ENCODE measurements around the gene LRRC63. TPM values are rescaled to one million over a fixed set of nuclear protein-coding genes. Genes with fewer than 3 reads are reported as not detected.

The LRRC63 gene
- total RNA-seq, 1 experiment from 2014 or later: not detected

GRCh38 chr13:46295491-46296114 is 83.9 kb downstream of the LRRC63 start:
- Histone ChIP-seq H3K4me1 (ENCODE audit: control insufficient read depth in 1 of 2, insufficient read depth in 2 of 2, low read length in 2 of 2) (peaks cover 0 to 6% of the 10 kb centered on the region in 2 experiments; a peak in 2 of 4 replicates), H3K27ac (ENCODE audit: low read depth, low read length) (no peak overlapping the region), H3K27me3 (ENCODE audit: insufficient read depth, low read length) (no peaks in the 10 kb centered on the region), H4K20me1 (ENCODE audit: insufficient read depth) (no peaks in the 10 kb centered on the region), H3K79me2 (ENCODE audit: insufficient read depth, low read length) (no peaks in the 10 kb centered on the region), H2AFZ (ENCODE audit: low read depth, low read length, poor library complexity, severe bottlenecking) (no peak overlapping the region), H3K9me2 (ENCODE audit: insufficient read depth) (no peaks in the 10 kb centered on the region), H3K4me3 (replicated peaks in 1 of 2; ENCODE audit: low read depth in 1 of 2, low read length in 2 of 2) (no peak overlapping the region), H3K9me3 (ENCODE audit: control insufficient read depth in 1 of 2, insufficient read depth in 1 of 2, low read depth in 1 of 2, low read length in 2 of 2) (no peaks in the 10 kb centered on the region), H3K9ac (ENCODE audit: low read length) (no peak overlapping the region), H3K4me2 (ENCODE audit: low read length) (no peak overlapping the region), H3K36me3 (ENCODE audit: control insufficient read depth in 1 of 2, insufficient read depth in 2 of 2, low read length in 2 of 2) (no peaks in the 10 kb centered on the region)
- ChIA-PET RAD21 (ENCODE audit: low non-redundant PET in 1 of 2, low total read pairs in 2 of 2, uncharacterized antibody in 2 of 2, unreplicated experiment in 2 of 2) (no interaction called here), POLR2A (interaction anchor here (1.1 kb wide), 1 partner anchor 17 kb away, joined by 3 read pairs; no protein-coding TSS in a partner anchor), CTCF (interaction anchor here (1.3 kb wide), 2 partner anchors 25 to 135 kb away, joined by 4 read pairs; no protein-coding TSS in a partner anchor)
- ATAC-seq (no peak), DNase-seq (ENCODE audit: low read depth, low spot score) (no peak)
- BruUV-seq (replicated peaks): no TSS peak
- no peak for TF ChIP-seq ZBTB33 (IDR thresholded peaks at IDR 0.05; ENCODE audit: extremely low read depth, insufficient replicate concordance, low read length)
- no peak for TF ChIP-seq POLR2AphosphoS5 (IDR thresholded peaks at IDR 0.05; ENCODE audit: low read depth, low read length)
- TF ChIP-seq SRF (IDR thresholded peaks at IDR 0.05; ENCODE audit: low read depth): no peak
- intact Hi-C loops (cut with micrococcal nuclease): no loop called here

GRCh38 chr13:46296115-46296822 is 84.5 kb downstream of the LRRC63 start:
- no peak for DNase-seq (ENCODE audit: low read depth, low spot score)
- Histone ChIP-seq H3K27ac (ENCODE audit: low read depth, low read length) (no peak overlapping the region), H3K9me2 (ENCODE audit: insufficient read depth) (no peaks in the 10 kb centered on the region), H3K4me1 (ENCODE audit: control insufficient read depth in 1 of 2, insufficient read depth in 2 of 2, low read length in 2 of 2) (peaks cover 0 to 6% of the 10 kb centered on the region in 2 experiments; a peak in 2 of 4 replicates), H3K4me2 (ENCODE audit: low read length) (no peak overlapping the region), H3K27me3 (ENCODE audit: insufficient read depth, low read length) (no peaks in the 10 kb centered on the region), H3K4me3 (replicated peaks in 1 of 2; ENCODE audit: low read depth in 1 of 2, low read length in 2 of 2) (no peak overlapping the region), H3K79me2 (ENCODE audit: insufficient read depth, low read length) (no peaks in the 10 kb centered on the region), H3K9ac (ENCODE audit: low read length) (no peak overlapping the region), H2AFZ (ENCODE audit: low read depth, low read length, poor library complexity, severe bottlenecking) (no peak overlapping the region), H3K9me3 (ENCODE audit: control insufficient read depth in 1 of 2, insufficient read depth in 1 of 2, low read depth in 1 of 2, low read length in 2 of 2) (no peaks in the 10 kb centered on the region), H4K20me1 (ENCODE audit: insufficient read depth) (no peaks in the 10 kb centered on the region), H3K36me3 (ENCODE audit: control insufficient read depth in 1 of 2, insufficient read depth in 2 of 2, low read length in 2 of 2) (no peaks in the 10 kb centered on the region)
- BruUV-seq (replicated peaks): no TSS peak
- ChIA-PET POLR2A (no interaction called here), CTCF (interaction anchor here (1.3 kb wide), 2 partner anchors 25 to 136 kb away, joined by 4 read pairs; no protein-coding TSS in a partner anchor), RAD21 (ENCODE audit: low non-redundant PET in 1 of 2, low total read pairs in 2 of 2, uncharacterized antibody in 2 of 2, unreplicated experiment in 2 of 2) (no interaction called here)
- TF ChIP-seq POLR2AphosphoS5 (IDR thresholded peaks at IDR 0.05; ENCODE audit: low read depth, low read length): no peak
- no peak for TF ChIP-seq ATF3 (IDR thresholded peaks at IDR 0.05)
- no peak for TF ChIP-seq SP1 (IDR thresholded peaks at IDR 0.05; ENCODE audit: low read depth)
- TF ChIP-seq EGR1 (IDR thresholded peaks at IDR 0.05; ENCODE audit: low read depth): no peak
- TF ChIP-seq CEBPB (IDR thresholded peaks at IDR 0.05; ENCODE audit: low read depth): peak; percentile 37; the same call in 1 of the 2 replicates
- no peak for TF ChIP-seq TCF7L2 (IDR thresholded peaks at IDR 0.05; ENCODE audit: borderline replicate concordance, extremely low read depth, insufficient read depth, insufficient read length)
- TF ChIP-seq CTCF (IDR thresholded peaks at IDR 0.05 in 2 of 3, conservative IDR thresholded peaks at IDR 0.05 in 1 of 3; ENCODE audit: borderline replicate concordance in 1 of 3, insufficient read depth in 1 of 3, low read depth in 2 of 3, low read length in 2 of 3): no peak
- ATAC-seq: no peak
- intact Hi-C loops (cut with micrococcal nuclease): no loop called here

Measured in HCT116 (cell line).